Common myeloid progenitor, CD34-positive (primary cell): ENCODE measurements around the gene EIF2S1.
"Not testable (repeated sequence)": the region's sequence is repeated elsewhere in the genome, so short reads cannot be mapped to it uniquely, and the experiment has no call there.

Source experiments
- CTCF ChIA-PET: fragments of 350-600 bp; sonication (Branson Sonifier 250); formaldehyde crosslinking; loops from one replicate; lab custom pipeline; 2021; ENCODE audit warnings: antibody characterized with exemption; lab: Charles Lee
- POLR2A ChIA-PET: fragments of 350-600 bp; sonication (Branson Sonifier 250); formaldehyde crosslinking; loops from one replicate; lab custom pipeline; 2021; ENCODE audit warnings: antibody characterized with exemption; lab: Charles Lee
- DNase-seq, 3 donors: peaks; one replicate each; pipeline versions ENCODE4 v3.0.0 to v3.0.0-alpha.2; 2013
- H3K27ac ChIP-seq, 2 experiments: 1 replicate in 1 of 2; 2 replicates in 1 of 2; pipeline ENCODE4 v1.7.0; 2013; ENCODE audit warnings: inconsistent platforms in 2 of 2, low read length in 2 of 2, mild to moderate bottlenecking in 2 of 2, low read depth in 1 of 2, moderate library complexity in 1 of 2; ENCODE audit not compliant: severe bottlenecking in 2 of 2, insufficient read depth in 1 of 2, poor library complexity in 1 of 2
- H3K27me3 ChIP-seq, 5 experiments: replicated peaks in 2 of 5; 1 replicate in 3 of 5; 2 replicates in 2 of 5; pipeline versions ENCODE4 v1.6.1 to v1.7.0; 2013; ENCODE audit warnings: low read length in 4 of 5, mild to moderate bottlenecking in 2 of 5, moderate library complexity in 2 of 5, inconsistent platforms in 1 of 5; ENCODE audit not compliant: insufficient read depth in 5 of 5, control insufficient read depth in 4 of 5
- H3K36me3 ChIP-seq, 4 experiments: 1 replicate in 2 of 4; 2 replicates in 2 of 4; pipeline versions ENCODE4 v1.6.1 to v1.7.0; 2013; ENCODE audit warnings: low read length in 3 of 4, control low read depth in 1 of 4, mild to moderate bottlenecking in 1 of 4; ENCODE audit not compliant: control insufficient read depth in 4 of 4, insufficient read depth in 4 of 4
- H3K4me1 ChIP-seq, 4 experiments: 1 replicate in 3 of 4; 2 replicates in 1 of 4; pipeline versions ENCODE4 v1.6.1 to v1.7.1; 2013; ENCODE audit warnings: low read length in 3 of 4, mild to moderate bottlenecking in 3 of 4, control low read depth in 1 of 4, inconsistent platforms in 1 of 4, moderate library complexity in 1 of 4; ENCODE audit not compliant: control insufficient read depth in 4 of 4, insufficient read depth in 4 of 4; ENCODE audit errors: control extremely low read depth in 1 of 4
- H3K4me3 ChIP-seq, 7 experiments: 1 replicate in 4 of 7; 2 replicates in 3 of 7; pipeline versions ENCODE4 v1.5.1 to v1.7.0; 2013; ENCODE audit warnings: mild to moderate bottlenecking in 7 of 7, low read length in 6 of 7, moderate library complexity in 6 of 7, inconsistent platforms in 2 of 7, low read depth in 2 of 7, control low read depth in 1 of 7; ENCODE audit not compliant: insufficient read depth in 4 of 7, control insufficient read depth in 1 of 7; ENCODE audit errors: extremely low read depth in 1 of 7
- H3K9me3 ChIP-seq, 5 experiments: 1 replicate in 4 of 5; 2 replicates in 1 of 5; pipeline versions ENCODE4 v1.6.1 to v1.7.1; 2013; ENCODE audit warnings: low read length in 4 of 5, mild to moderate bottlenecking in 2 of 5, inconsistent platforms in 1 of 5, low read depth in 1 of 5, moderate library complexity in 1 of 5; ENCODE audit not compliant: control insufficient read depth in 4 of 5, insufficient read depth in 2 of 5; ENCODE audit errors: control extremely low read depth in 1 of 5
- WGBS: methylation state at CpG from one replicate; pipeline ENCODE4 v1.1.5; 2013; ENCODE audit not compliant: insufficient coverage; 5-methylcytosine and 5-hydroxymethylcytosine counted together

The EIF2S1 gene

GRCh38 chr14:67415610-67416009 is 55.5 kb downstream of the EIF2S1 start:
- H3K27ac ChIP-seq, H3K4me3 ChIP-seq, H3K9me3 ChIP-seq, DNase-seq, H3K36me3 ChIP-seq, POLR2A ChIA-PET: not testable (repeated sequence)
- CTCF ChIA-PET: interaction anchor here (1.3 to 4.8 kb wide), 3 partner anchors 12 to 156 kb away, joined by 3 to 36 read pairs (median 6); partner anchors contain the start of gene ATP6V1D
- 100% methylated on average over 1 of the region's 5 CpGs for WGBS
- peaks cover 0 to 22% (median 10%) of the 10 kb centered on the region in 5 experiments for H3K27me3 ChIP-seq
- H3K4me1 ChIP-seq: peaks cover 0 to 26% (median 21%) of the 10 kb centered on the region in 4 experiments

DNA sequence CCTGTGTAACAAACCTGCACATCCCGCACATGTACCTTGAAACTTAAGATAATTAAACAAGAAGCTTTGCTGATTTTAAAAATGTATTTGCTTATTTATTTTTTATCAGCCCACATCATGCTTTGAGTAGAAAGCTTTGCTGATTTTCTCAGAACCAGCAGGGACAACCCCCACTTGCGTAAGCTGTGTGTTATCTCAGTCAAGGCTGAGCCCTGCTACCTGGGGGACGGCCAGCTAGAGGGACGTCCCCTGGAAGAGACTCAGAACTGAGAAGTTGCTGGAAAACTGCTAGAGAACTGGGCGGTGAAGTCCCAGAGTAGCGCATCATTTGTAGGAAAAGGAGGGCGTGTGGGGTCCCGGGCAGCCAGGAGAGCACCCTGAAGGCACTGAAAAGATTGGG is 56.0 kb downstream of the EIF2S1 start:
- Histone ChIP-seq H3K27me3 (peaks cover 0 to 19% (median 8%) of the 10 kb centered on the region in 5 experiments), H3K4me3 (no peak overlapping the region), H3K27ac (no peak overlapping the region), H3K36me3 (no peaks in the 10 kb centered on the region), H3K4me1 (peaks cover 0 to 26% (median 21%) of the 10 kb centered on the region in 4 experiments), H3K9me3 (no peaks in the 10 kb centered on the region)
- no peak for DNase-seq
- ChIA-PET POLR2A (no interaction called here), CTCF (interaction anchor here (0.8 to 4.8 kb wide), 4 partner anchors 9 to 156 kb away, joined by 3 to 36 read pairs (median 4); partner anchors contain the start of gene ATP6V1D)
- 99% methylated on average over 7 of the region's 8 CpGs for WGBS

- WGBS: 100% methylated on average over 2 of the region's 2 CpGs
- Histone ChIP-seq H3K4me1 (peaks cover 0 to 24% (median 20%) of the 10 kb centered on the region in 4 experiments), H3K27me3 (peaks cover 0 to 11% (median 7%) of the 10 kb centered on the region in 5 experiments), H3K9me3 (no peaks in the 10 kb centered on the region), H3K27ac (no peak overlapping the region), H3K36me3 (no peaks in the 10 kb centered on the region), H3K4me3 (no peak overlapping the region)
- ChIA-PET CTCF (interaction anchor here (0.8 to 4.8 kb wide), 4 partner anchors 8 to 155 kb away, joined by 3 to 36 read pairs (median 4); partner anchors contain the start of gene ATP6V1D), POLR2A (no interaction called here)
- DNase-seq: no peak
These were observed 56.7 kb downstream of the EIF2S1 start for GRCh38 chr14:67416810-67417209.

DNA sequence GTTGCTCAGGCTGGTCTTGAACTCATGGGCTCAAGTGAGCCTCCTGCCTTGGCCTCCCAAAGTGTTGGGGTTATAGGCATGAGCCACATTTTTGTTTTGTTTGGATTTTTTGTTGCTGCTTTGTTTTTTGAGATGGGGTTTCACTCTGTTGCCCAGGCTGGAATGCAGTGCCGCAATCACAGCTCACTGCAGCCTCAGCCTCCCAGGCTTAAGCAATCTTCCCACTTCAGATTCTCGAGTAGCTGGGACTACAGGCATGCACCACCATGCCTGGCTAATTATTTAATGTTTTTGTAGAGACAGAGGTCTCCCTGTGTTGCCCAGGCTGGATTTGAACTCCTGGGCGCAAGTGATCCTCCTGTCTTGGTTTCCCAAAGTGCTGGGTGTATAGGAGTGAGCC is 57.5 kb downstream of the EIF2S1 start:
- WGBS: 90% methylated on average over 2 of the region's 3 CpGs
- Histone ChIP-seq H3K27ac (no peak overlapping the region), H3K4me1 (peaks cover 0 to 17% (median 14%) of the 10 kb centered on the region in 4 experiments), H3K36me3 (no peaks in the 10 kb centered on the region), H3K27me3 (peaks cover 0 to 5% (median 2%) of the 10 kb centered on the region in 5 experiments), H3K4me3 (no peak overlapping the region), H3K9me3 (no peaks in the 10 kb centered on the region)
- DNase-seq: no peak
- ChIA-PET POLR2A (no interaction called here), CTCF (interaction anchor here (2.3 to 4.8 kb wide), 2 partner anchors 10 to 154 kb away, joined by 6 to 36 read pairs; no protein-coding TSS in a partner anchor)

GRCh38 chr14:67418401-67419191 is 58.5 kb downstream of the EIF2S1 start:
- Histone ChIP-seq H3K4me3 (no peak overlapping the region), H3K27me3 (peaks cover 0 to 5% (median 0%) of the 10 kb centered on the region in 5 experiments), H3K36me3 (no peaks in the 10 kb centered on the region), H3K9me3 (no peaks in the 10 kb centered on the region), H3K4me1 (peaks cover 0 to 20% (median 18%) of the 10 kb centered on the region in 4 experiments), H3K27ac (no peak overlapping the region)
- WGBS: 76% methylated on average over 5 of the region's 11 CpGs
- DNase-seq: peak in 2 of 3 donors; percentile 41 to 55
- ChIA-PET POLR2A (no interaction called here), CTCF (interaction anchor here (4.8 kb wide), 1 partner anchor 9 kb away, joined by 36 read pairs; no protein-coding TSS in a partner anchor)

GRCh38 chr14:67420102-67420739 is 60.1 kb downstream of the EIF2S1 start:
- DNase-seq: peak in 2 of 3 donors; percentile 56 to 64
- POLR2A ChIA-PET: no interaction called here
- H3K27ac ChIP-seq: no peak overlapping the region

More at GRCh38 chr14:67420102-67420739, 60.1 kb downstream of the EIF2S1 start:
- Histone ChIP-seq H3K4me1 (peaks cover 0 to 23% (median 18%) of the 10 kb centered on the region in 4 experiments), H3K9me3 (no peaks in the 10 kb centered on the region), H3K36me3 (no peaks in the 10 kb centered on the region), H3K4me3 (no peak overlapping the region), H3K27me3 (peaks cover 0 to 5% (median 0%) of the 10 kb centered on the region in 5 experiments)
- WGBS: 79% methylated on average over 11 of the region's 12 CpGs
- CTCF ChIA-PET: interaction anchor here (1.1 to 1.5 kb wide), 5 partner anchors 14 to 162 kb away, joined by 3 to 4 read pairs (median 3); no protein-coding TSS in a partner anchor
